Measurements from ENCODE around the gene NCF2.

- TF ChIP-seq CTCF (IDR thresholded peaks at IDR 0.05) (no peak), POLR2A (IDR thresholded peaks at IDR 0.05) (no peak)
Observed at GRCh38 chr1:183600136-183600535, 9.9 kb upstream of the NCF2 start.

All from body of pancreas (tissue), 4 donors.